Cardiac ventricle fibroblast (primary cell): ENCODE data around the gene TMEM179. TPM values are rescaled to one million over a fixed set of nuclear protein-coding genes. Genes with fewer than 3 reads are reported as not detected.

ENCODE experiments used
- total RNA-seq: library from RNA; depleted of rRNA; stranded (reverse); fragments of >200 nt; gene quantifications from 2 replicates; pipeline ENCODE4 v1.2.3, GENCODE V29; 2015

Gene TMEM179
- total RNA-seq = not detected in 2 replicates

GRCh38 chr14:104604458-104605449 lies at the start of gene TMEM179:
Gene TMEM179 (minus strand): TSS chr14:104604772. CDS start chr14:104604741, 31 bp downstream.

DNA sequence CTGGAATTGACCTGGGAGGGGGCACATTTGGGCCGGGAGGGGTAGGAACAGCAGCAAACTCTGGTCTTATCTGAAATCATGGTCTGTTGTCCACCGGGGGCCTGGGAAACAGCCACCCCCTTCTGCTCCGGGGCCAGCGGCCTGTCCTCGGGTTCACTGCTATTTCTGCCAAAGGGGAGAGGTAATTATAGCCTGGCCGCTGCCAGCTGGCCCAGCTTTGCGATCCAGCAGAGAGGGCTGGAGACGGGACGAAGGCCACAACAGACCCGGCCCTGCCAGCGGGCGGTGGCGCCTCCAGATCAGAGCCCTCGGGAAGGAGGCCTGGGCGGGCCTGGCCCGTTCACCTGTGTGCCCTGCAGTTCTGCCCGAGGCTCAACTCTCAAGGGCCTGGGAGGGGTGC lies 25.1 kb downstream of the TMEM179 start, which contains the start of gene C14orf180:
Gene C14orf180, plus strand, starts transcription at position 258 of the 400 bp plus-strand sequence. CDS start 6,667 bp downstream, outside the sequence.

Other genes starting within 250 kb of the TMEM179 start
- not detected in 2 replicates for gene C14orf180, start 25.0 kb downstream of the TMEM179 start, total RNA-seq
- gene INF2, start 84.8 kb upstream of the TMEM179 start, total RNA-seq = 52.0 and 52.7 TPM in 2 replicates
- gene ADSS1, start 119.5 kb upstream of the TMEM179 start, total RNA-seq = 7.1 and 9.4 TPM in 2 replicates
- 174 and 204 TPM in 2 replicates for gene SIVA1, start 148.4 kb upstream of the TMEM179 start, total RNA-seq
- gene AKT1, start 191.0 kb upstream of the TMEM179 start, total RNA-seq = 79.4 and 83.0 TPM in 2 replicates
- gene ZBTB42, start 196.3 kb upstream of the TMEM179 start, total RNA-seq = 2.2 and 3.1 TPM in 2 replicates